HAP-1 (cell line): ENCODE measurements around the gene CDON.

Experiments used
- DNase-seq, 2 experiments: peaks; one replicate each; pipeline ENCODE4 v3.0.0-alpha.2; 2016 to 2020; ENCODE audit warnings: low spot score in 2 of 2
- H3K27me3 ChIP-seq: fragments of 250-450 bp; sonication (Bioruptor Pico); 2 replicates; pipeline ENCODE4 v1.5.1; 2020; ENCODE audit warnings: low read depth, mild to moderate bottlenecking, moderate library complexity
- H3K36me3 ChIP-seq: fragments of 250-450 bp; sonication (Bioruptor Pico); replicated peaks from 2 replicates; pipeline ENCODE4 v1.5.1; 2020; ENCODE audit warnings: mild to moderate bottlenecking
- H3K4me1 ChIP-seq: fragments of 250-450 bp; sonication (Bioruptor Pico); 2 replicates; pipeline ENCODE4 v1.5.1; 2020; ENCODE audit warnings: mild to moderate bottlenecking
- H3K4me3 ChIP-seq: fragments of 250-450 bp; sonication (Bioruptor Pico); 2 replicates; pipeline ENCODE4 v1.5.1; 2020; ENCODE audit warnings: mild to moderate bottlenecking, moderate library complexity
- H3K9me3 ChIP-seq: fragments of 250-450 bp; sonication (Bioruptor Pico); 2 replicates; pipeline ENCODE4 v1.5.1; 2020; ENCODE audit warnings: mild to moderate bottlenecking, moderate library complexity
- in situ Hi-C: fragments of 300-500 bp; cut with MboI; formaldehyde crosslinking; loops from 3 replicates; pipeline ENCODE4 v1.14.3; 2020; ENCODE audit warnings: low sequenced_read_pairs, inconsistent platforms, mixed read lengths

Gene CDON, protein sequence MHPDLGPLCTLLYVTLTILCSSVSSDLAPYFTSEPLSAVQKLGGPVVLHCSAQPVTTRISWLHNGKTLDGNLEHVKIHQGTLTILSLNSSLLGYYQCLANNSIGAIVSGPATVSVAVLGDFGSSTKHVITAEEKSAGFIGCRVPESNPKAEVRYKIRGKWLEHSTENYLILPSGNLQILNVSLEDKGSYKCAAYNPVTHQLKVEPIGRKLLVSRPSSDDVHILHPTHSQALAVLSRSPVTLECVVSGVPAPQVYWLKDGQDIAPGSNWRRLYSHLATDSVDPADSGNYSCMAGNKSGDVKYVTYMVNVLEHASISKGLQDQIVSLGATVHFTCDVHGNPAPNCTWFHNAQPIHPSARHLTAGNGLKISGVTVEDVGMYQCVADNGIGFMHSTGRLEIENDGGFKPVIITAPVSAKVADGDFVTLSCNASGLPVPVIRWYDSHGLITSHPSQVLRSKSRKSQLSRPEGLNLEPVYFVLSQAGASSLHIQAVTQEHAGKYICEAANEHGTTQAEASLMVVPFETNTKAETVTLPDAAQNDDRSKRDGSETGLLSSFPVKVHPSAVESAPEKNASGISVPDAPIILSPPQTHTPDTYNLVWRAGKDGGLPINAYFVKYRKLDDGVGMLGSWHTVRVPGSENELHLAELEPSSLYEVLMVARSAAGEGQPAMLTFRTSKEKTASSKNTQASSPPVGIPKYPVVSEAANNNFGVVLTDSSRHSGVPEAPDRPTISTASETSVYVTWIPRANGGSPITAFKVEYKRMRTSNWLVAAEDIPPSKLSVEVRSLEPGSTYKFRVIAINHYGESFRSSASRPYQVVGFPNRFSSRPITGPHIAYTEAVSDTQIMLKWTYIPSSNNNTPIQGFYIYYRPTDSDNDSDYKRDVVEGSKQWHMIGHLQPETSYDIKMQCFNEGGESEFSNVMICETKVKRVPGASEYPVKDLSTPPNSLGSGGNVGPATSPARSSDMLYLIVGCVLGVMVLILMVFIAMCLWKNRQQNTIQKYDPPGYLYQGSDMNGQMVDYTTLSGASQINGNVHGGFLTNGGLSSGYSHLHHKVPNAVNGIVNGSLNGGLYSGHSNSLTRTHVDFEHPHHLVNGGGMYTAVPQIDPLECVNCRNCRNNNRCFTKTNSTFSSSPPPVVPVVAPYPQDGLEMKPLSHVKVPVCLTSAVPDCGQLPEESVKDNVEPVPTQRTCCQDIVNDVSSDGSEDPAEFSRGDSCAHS (N-terminal part only)

GRCh38 chr11:126062679-126063506 lies at the start of gene CDON:
TSS of gene CDON (minus strand) at chr11:126062866. CDS start at chr11:126023476, 39,390 bp downstream.
- Histone ChIP-seq H3K27me3 (no peaks in the 10 kb centered on the region), H3K9me3 (no peaks in the 10 kb centered on the region), H3K36me3 (no peaks in the 10 kb centered on the region), H3K4me3 (peak within 1 kb of the TSS; percentile 49), H3K4me1 (peaks cover 13% of the 10 kb centered on the region)
- in situ Hi-C loops = no loop called here
- DNase-seq = peak; percentile 90 to 95

DNA sequence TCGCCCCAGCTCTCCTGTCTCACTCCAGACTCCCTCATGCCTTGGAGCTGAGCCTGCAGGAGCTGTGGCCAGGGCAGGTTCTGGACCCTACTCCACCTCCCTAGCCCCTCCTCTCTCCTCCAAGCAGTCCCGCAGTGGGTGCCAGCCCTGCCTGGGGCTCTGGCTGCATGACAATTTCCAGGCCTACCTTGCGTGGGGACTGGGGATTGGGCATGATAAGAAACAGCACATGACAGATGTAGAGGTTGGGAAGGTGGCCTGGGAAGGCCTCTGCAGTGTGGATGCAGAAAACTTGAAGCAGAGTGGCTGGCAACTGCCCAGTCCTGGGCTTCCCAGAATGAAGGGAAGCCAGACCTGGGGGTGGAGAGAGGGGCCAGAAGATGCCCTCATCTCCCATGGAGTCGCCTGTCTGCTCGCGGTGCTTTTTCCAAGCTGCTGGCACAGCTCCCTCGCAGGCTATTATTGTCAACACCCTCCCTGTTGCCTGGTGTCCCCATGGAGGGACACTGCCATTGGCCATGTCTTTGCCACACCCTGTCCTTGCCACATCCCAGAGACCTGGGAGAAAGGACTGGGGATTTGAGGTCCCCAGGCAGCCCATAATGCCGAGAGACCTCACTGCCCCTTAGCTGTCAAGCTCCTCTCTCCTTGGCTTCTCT lies 48.9 kb upstream of the CDON start:
- Histone ChIP-seq H3K4me1 (no peaks in the 10 kb centered on the region), H3K9me3 (no peaks in the 10 kb centered on the region), H3K36me3 (no peaks in the 10 kb centered on the region), H3K27me3 (no peaks in the 10 kb centered on the region), H3K4me3 (no peak overlapping the region)
- no peak for DNase-seq
- in situ Hi-C loops = no loop called here

GRCh38 chr11:126109941-126110731 lies 47.5 kb upstream of the CDON start:
- Histone ChIP-seq H3K4me1 (no peaks in the 10 kb centered on the region), H3K36me3 (no peaks in the 10 kb centered on the region), H3K9me3 (no peaks in the 10 kb centered on the region), H3K27me3 (no peaks in the 10 kb centered on the region), H3K4me3 (no peak overlapping the region)
- in situ Hi-C loops = no loop called here
- DNase-seq = no peak

- Histone ChIP-seq H3K4me3 (no peak overlapping the region), H3K4me1 (no peaks in the 10 kb centered on the region), H3K27me3 (no peaks in the 10 kb centered on the region), H3K9me3 (no peaks in the 10 kb centered on the region), H3K36me3 (no peaks in the 10 kb centered on the region)
- no peak for DNase-seq
- in situ Hi-C loops = no loop called here
These were observed 44.1 kb upstream of the CDON start for GRCh38 chr11:126106594-126107328.

DNA sequence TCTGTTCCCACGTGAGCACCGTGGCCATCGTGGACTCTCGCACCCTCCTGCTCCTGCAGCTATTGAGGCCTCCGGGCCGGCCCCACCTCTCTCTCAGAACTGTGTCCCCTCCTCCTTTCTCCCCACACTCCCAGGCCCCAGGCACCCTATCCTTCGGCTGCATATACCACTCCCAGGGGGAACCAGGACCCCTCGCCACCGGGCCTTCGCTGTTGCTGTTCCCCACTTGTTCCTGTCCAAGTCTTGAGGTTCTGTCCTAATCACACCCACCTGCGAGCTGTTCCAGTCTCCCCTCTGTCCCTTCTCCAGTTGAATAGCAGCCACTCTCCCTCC lies 43.0 kb upstream of the CDON start:
- no peaks in the 10 kb centered on the region for H3K4me1 ChIP-seq
- in situ Hi-C loops = no loop called here

GRCh38 chr11:126105022-126105747 lies 42.5 kb upstream of the CDON start:
- Histone ChIP-seq H3K4me3 (no peak overlapping the region), H3K4me1 (no peaks in the 10 kb centered on the region), H3K9me3 (no peaks in the 10 kb centered on the region), H3K27me3 (no peaks in the 10 kb centered on the region), H3K36me3 (no peaks in the 10 kb centered on the region)
- DNase-seq = no peak
- in situ Hi-C loops = no loop called here

More for the DNA sequence above, 43.0 kb upstream of the CDON start:
- H3K27me3 ChIP-seq = no peaks in the 10 kb centered on the region
- DNase-seq = no peak
- no peaks in the 10 kb centered on the region for H3K36me3 ChIP-seq
- no peak overlapping the region for H3K4me3 ChIP-seq
- H3K9me3 ChIP-seq = no peaks in the 10 kb centered on the region

- Histone ChIP-seq H3K4me3 (no peak overlapping the region), H3K36me3 (no peaks in the 10 kb centered on the region), H3K27me3 (no peaks in the 10 kb centered on the region), H3K4me1 (no peaks in the 10 kb centered on the region), H3K9me3 (no peaks in the 10 kb centered on the region)
- in situ Hi-C loops = no loop called here
- DNase-seq = no peak
These were observed 41.8 kb upstream of the CDON start for GRCh38 chr11:126104420-126104819.

DNA sequence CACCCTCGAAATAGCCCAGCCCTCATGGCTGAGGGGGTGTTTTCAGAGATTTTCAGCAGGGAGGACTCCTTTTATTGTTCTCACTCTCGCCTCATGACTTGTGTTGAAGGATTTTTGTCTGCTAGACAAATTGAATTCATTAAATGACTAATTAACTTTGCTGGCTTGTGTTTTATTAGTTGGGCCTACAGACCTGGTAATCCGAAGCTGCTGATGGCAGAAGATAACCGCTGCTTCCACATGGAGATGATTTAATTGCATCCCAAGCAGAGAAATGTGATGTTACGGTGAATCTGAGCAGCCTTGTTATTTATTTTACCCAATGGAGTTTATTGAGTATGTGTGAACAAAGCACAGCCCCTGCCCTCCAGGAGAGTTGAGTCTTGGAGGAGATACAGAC lies 40.5 kb upstream of the CDON start:
- DNase-seq = no peak
- Histone ChIP-seq H3K4me3 (no peak overlapping the region), H3K9me3 (no peaks in the 10 kb centered on the region), H3K4me1 (no peaks in the 10 kb centered on the region), H3K36me3 (no peaks in the 10 kb centered on the region), H3K27me3 (no peaks in the 10 kb centered on the region)
- in situ Hi-C loops = no loop called here

DNA sequence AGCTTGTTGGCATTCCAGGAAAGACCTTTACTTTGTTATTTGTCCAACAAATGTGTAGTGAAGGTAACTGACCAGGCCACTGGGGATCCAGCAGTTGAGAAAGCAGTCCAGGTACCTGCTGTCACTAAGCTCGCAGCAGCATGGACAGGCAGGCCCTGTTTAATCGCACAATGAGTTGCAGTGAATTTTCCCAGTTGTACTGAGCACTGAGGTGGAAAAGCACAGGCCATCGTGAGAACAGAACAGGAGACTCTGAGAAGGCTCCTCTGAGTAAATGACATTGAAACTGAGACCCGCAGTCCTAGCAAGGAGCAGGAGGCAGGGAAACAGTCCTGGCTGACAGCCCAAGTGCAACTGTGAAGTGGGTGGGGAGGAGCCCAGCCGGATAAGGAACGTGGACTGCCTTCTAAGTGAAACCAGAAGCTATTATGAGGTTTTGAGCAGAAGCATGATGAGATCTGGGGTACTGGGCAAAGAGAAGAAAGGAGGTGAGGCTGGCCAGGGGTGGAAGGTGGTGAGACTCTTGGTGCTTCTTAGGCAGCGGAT lies 39.8 kb upstream of the CDON start:
- Histone ChIP-seq H3K9me3 (no peaks in the 10 kb centered on the region), H3K4me3 (no peak overlapping the region), H3K4me1 (no peaks in the 10 kb centered on the region), H3K27me3 (no peaks in the 10 kb centered on the region), H3K36me3 (no peaks in the 10 kb centered on the region)
- in situ Hi-C loops = no loop called here
- DNase-seq = no peak

GRCh38 chr11:126101930-126102283 lies 39.2 kb upstream of the CDON start:
- Histone ChIP-seq H3K4me3 (no peak overlapping the region), H3K4me1 (no peaks in the 10 kb centered on the region), H3K36me3 (no peaks in the 10 kb centered on the region), H3K27me3 (no peaks in the 10 kb centered on the region), H3K9me3 (no peaks in the 10 kb centered on the region)
- no peak for DNase-seq
- in situ Hi-C loops = no loop called here

- no peak for DNase-seq
- in situ Hi-C loops = no loop called here
- no peaks in the 10 kb centered on the region for H3K9me3 ChIP-seq
- no peak overlapping the region for H3K4me3 ChIP-seq
- H3K36me3 ChIP-seq = no peaks in the 10 kb centered on the region
- H3K4me1 ChIP-seq = no peaks in the 10 kb centered on the region
- no peaks in the 10 kb centered on the region for H3K27me3 ChIP-seq
These were observed 38.7 kb upstream of the CDON start for GRCh38 chr11:126101251-126101929.
